Keratinocyte (primary cell): Measurements from ENCODE around the gene GZF1. TPM values are rescaled to one million over a fixed set of nuclear protein-coding genes. Genes with fewer than 3 reads are reported as not detected.

ENCODE experiments used
- DNase-seq: peaks from one replicate; pipeline ENCODE4 v3.0.0-alpha.2; 2011; ENCODE audit warnings: low read depth, missing footprints, low spot score
- FAIRE-seq: peaks from 2 replicates; lab custom pipeline; 2011; peaks lifted over from hg19 to GRCh38; lab: Jason Lieb, UNC
- H2AFZ ChIP-seq: 2 replicates; pipeline ENCODE4 v1.6.0; 2012; ENCODE audit warnings: low read length, control low read depth, inconsistent platforms; ENCODE audit not compliant: control insufficient read depth
- H3K27ac ChIP-seq: 2 replicates; pipeline ENCODE4 v1.5.1; 2011; ENCODE audit warnings: low read length; ENCODE audit not compliant: control insufficient read depth, insufficient read depth
- H3K27me3 ChIP-seq: 3 replicates; pipeline ENCODE4 v1.6.0; 2011; ENCODE audit warnings: low read length; ENCODE audit not compliant: control insufficient read depth, insufficient read depth; ENCODE audit errors: extremely low read depth
- H3K36me3 ChIP-seq, 2 experiments: 2 replicates in 1 of 2; 3 replicates in 1 of 2; pipeline ENCODE4 v1.5.1; 2011; ENCODE audit warnings: low read length in 2 of 2, mild to moderate bottlenecking in 1 of 2; ENCODE audit not compliant: control insufficient read depth in 2 of 2, insufficient read depth in 2 of 2; ENCODE audit errors: extremely low read depth in 1 of 2
- H3K4me1 ChIP-seq: 3 replicates; pipeline ENCODE4 v1.5.1; 2011; ENCODE audit warnings: low read length; ENCODE audit not compliant: control insufficient read depth, insufficient read depth; ENCODE audit errors: extremely low read depth
- H3K4me2 ChIP-seq: 3 replicates; pipeline ENCODE4 v1.6.0; 2011; ENCODE audit warnings: low read depth, low read length; ENCODE audit not compliant: control insufficient read depth, insufficient read depth; ENCODE audit errors: extremely low read depth
- H3K4me3 ChIP-seq, 3 experiments: fragments of 200-600 bp in 1 of 3; sonication (generic) in 1 of 3; 2 replicates in 2 of 3; 3 replicates in 1 of 3; pipeline ENCODE4 v1.5.1; 2011 to 2016; ENCODE audit warnings: low read length in 3 of 3, mild to moderate bottlenecking in 3 of 3, control low read depth in 2 of 3, inconsistent platforms in 1 of 3, low read depth in 1 of 3, mixed read lengths in 1 of 3, mixed run types in 1 of 3, moderate library complexity in 1 of 3; ENCODE audit not compliant: control insufficient read depth in 2 of 3, insufficient read depth in 2 of 3; ENCODE audit errors: extremely low read depth in 1 of 3
- H3K79me2 ChIP-seq: 2 replicates; pipeline ENCODE4 v1.6.0; 2012; ENCODE audit warnings: low read length; ENCODE audit not compliant: control insufficient read depth, insufficient read depth
- H3K9ac ChIP-seq: 3 replicates; pipeline ENCODE4 v1.6.0; 2011; ENCODE audit warnings: low read length; ENCODE audit not compliant: control insufficient read depth, insufficient read depth; ENCODE audit errors: extremely low read depth
- H3K9me1 ChIP-seq: 3 replicates; pipeline ENCODE4 v1.6.0; 2011; ENCODE audit warnings: low read length; ENCODE audit not compliant: control insufficient read depth, insufficient read depth; ENCODE audit errors: extremely low read depth
- H3K9me3 ChIP-seq: 2 replicates; pipeline ENCODE4 v1.5.1; 2012; ENCODE audit warnings: low read depth, low read length; ENCODE audit not compliant: control insufficient read depth
- H4K20me1 ChIP-seq: 3 replicates; pipeline ENCODE4 v1.6.0; 2011; ENCODE audit warnings: low read length; ENCODE audit not compliant: control insufficient read depth, insufficient read depth; ENCODE audit errors: extremely low read depth
- EZH2 ChIP-seq: IDR thresholded peaks from one replicate; pipeline ENCODE4 v1.6.1; 2012; ENCODE audit warnings: inconsistent platforms, mild to moderate bottlenecking, low read length, moderate library complexity
- dilution Hi-C: fragments of 300-500 bp; cut with MboI; formaldehyde crosslinking; loops from one replicate; pipeline ENCODE4 v1.7.0; 2020; ENCODE audit warnings: low sequenced_read_pairs; ENCODE audit not compliant: extremely low pct_ligation_motif_present
- polyA plus RNA-seq, 5 experiments: library from polyadenylated mRNA; depleted of rRNA in 3 of 5; stranded (reverse) in 3 of 5; stranded (forward) in 1 of 5; unstranded in 1 of 5; fragments of >200 nt; gene quantifications; 1 replicate in 1 of 5; 2 replicates in 3 of 5; 3 replicates in 1 of 5; pipeline versions ENCODE4 v1.2.1 to v1.2.3, GENCODE V29; 2011 to 2012; ENCODE audit warnings: missing spikeins in 2 of 5, low read depth in 1 of 5, low replicate concordance in 1 of 5
- TF ChIP-seq, protein P1 (sequence below), 3 experiments: IDR thresholded peaks in 1 of 3; conservative IDR thresholded peaks in 1 of 3; optimal IDR thresholded peaks in 1 of 3; 2 replicates in 2 of 3; 3 replicates in 1 of 3; pipeline versions ENCODE3 to v1.5.1; 2011; ENCODE audit warnings: low read length in 3 of 3, mild to moderate bottlenecking in 3 of 3, moderate library complexity in 2 of 3, control low read depth in 1 of 3, inconsistent platforms in 1 of 3; ENCODE audit not compliant: insufficient read depth in 2 of 3; ENCODE audit errors: extremely low read depth in 1 of 3

The GZF1 gene
- polyA plus RNA-seq, 1 donor (not counting 4 experiments of a cell fraction or from before 2014, with no cell fraction given): 11.7 TPM

DNA sequence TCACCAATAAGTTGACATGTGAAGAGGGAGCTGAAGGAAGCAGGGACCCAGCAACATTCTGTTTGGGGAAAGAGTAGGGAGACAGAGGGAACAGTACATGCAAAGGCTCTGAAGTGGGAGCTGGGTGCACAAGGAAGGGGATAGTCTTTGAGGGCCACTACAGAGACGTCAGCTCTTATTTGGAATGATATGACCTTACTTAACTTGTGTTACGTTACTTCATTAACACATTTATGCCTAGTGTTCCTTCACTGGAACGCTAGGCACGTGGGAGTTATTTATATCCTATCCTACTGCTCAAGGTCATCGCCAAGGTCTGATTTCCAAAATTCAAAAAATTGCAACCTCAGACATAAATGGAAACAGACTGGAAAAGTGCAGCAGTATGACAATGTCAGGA, 39.1 kb downstream of the GZF1 start:
- FAIRE-seq (no peak), DNase-seq (no peak)
- no peak for TF ChIP-seq EZH2
- TF ChIP-seq, protein P1, sequence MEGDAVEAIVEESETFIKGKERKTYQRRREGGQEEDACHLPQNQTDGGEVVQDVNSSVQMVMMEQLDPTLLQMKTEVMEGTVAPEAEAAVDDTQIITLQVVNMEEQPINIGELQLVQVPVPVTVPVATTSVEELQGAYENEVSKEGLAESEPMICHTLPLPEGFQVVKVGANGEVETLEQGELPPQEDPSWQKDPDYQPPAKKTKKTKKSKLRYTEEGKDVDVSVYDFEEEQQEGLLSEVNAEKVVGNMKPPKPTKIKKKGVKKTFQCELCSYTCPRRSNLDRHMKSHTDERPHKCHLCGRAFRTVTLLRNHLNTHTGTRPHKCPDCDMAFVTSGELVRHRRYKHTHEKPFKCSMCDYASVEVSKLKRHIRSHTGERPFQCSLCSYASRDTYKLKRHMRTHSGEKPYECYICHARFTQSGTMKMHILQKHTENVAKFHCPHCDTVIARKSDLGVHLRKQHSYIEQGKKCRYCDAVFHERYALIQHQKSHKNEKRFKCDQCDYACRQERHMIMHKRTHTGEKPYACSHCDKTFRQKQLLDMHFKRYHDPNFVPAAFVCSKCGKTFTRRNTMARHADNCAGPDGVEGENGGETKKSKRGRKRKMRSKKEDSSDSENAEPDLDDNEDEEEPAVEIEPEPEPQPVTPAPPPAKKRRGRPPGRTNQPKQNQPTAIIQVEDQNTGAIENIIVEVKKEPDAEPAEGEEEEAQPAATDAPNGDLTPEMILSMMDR (optimal IDR thresholded peaks at IDR 0.05 in 1 of 3, IDR thresholded peaks at IDR 0.05 in 1 of 3, conservative IDR thresholded peaks at IDR 0.05 in 1 of 3; ENCODE audit: extremely low read depth in 1 of 3, insufficient read depth in 2 of 3, low read length in 3 of 3): no peak
- H3K4me3 ChIP-seq: no peak overlapping the region
- peaks cover 5% of the 10 kb centered on the region for H4K20me1 ChIP-seq
- H3K36me3 ChIP-seq: peaks cover 5 to 8% of the 10 kb centered on the region in 2 experiments
- H3K9ac ChIP-seq: no peak overlapping the region
- H3K9me1 ChIP-seq: no peaks in the 10 kb centered on the region
- no peaks in the 10 kb centered on the region for H3K27me3 ChIP-seq
- H3K79me2 ChIP-seq: peaks cover 48% of the 10 kb centered on the region
- H3K27ac ChIP-seq: no peak overlapping the region
- H3K9me3 ChIP-seq: no peaks in the 10 kb centered on the region
- no peak overlapping the region for H3K4me2 ChIP-seq
- H3K4me1 ChIP-seq: peaks cover 10% of the 10 kb centered on the region
- dilution Hi-C loops: loop anchor here (25.0 kb wide), 1 partner anchor 211 kb away; the partner anchor contains the start of gene CST9
- H2AFZ ChIP-seq: no peak overlapping the region

DNA sequence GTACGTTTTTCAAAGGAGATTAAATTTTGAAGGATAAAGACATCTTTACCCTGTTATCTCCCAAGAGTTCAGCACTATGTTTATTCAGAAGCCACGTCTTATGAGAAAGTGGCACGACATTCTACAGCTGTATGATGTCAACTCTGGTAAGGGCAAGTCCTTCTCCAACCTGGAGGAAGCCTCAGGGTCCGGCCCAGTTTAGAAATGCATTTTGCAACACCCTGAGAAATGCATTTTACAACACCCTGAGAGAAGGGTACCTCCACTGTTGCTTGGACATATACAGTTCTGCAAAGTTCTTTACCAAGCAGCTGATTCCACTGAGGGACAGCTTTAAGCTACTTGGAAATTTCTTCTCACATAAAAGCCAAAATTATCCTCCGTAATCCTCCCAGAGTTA, 41.8 kb downstream of the GZF1 start:
- H3K27me3 ChIP-seq: no peaks in the 10 kb centered on the region
- no peaks in the 10 kb centered on the region for H3K9me3 ChIP-seq
- H3K79me2 ChIP-seq: peaks cover 64% of the 10 kb centered on the region
- no peak overlapping the region for H2AFZ ChIP-seq
- peaks cover 10% of the 10 kb centered on the region for H3K4me1 ChIP-seq
- H3K36me3 ChIP-seq: peaks cover 0 to 6% of the 10 kb centered on the region in 2 experiments
- H3K9ac ChIP-seq: no peak overlapping the region
- TF ChIP-seq, protein P1 (optimal IDR thresholded peaks at IDR 0.05 in 1 of 3, IDR thresholded peaks at IDR 0.05 in 1 of 3, conservative IDR thresholded peaks at IDR 0.05 in 1 of 3; ENCODE audit: extremely low read depth in 1 of 3, insufficient read depth in 2 of 3, low read length in 3 of 3): no peak
- TF ChIP-seq EZH2: no peak
- no peak overlapping the region for H3K4me3 ChIP-seq
- peak overlapping the region; percentile 44 for H3K4me2 ChIP-seq
- peak overlapping the region; percentile 28 for H3K27ac ChIP-seq
- dilution Hi-C loops: loop anchor here (25.0 kb wide), 1 partner anchor 209 kb away; the partner anchor contains the start of gene CST9
- DNase-seq: no peak
- FAIRE-seq: no peak
- H3K9me1 ChIP-seq: no peaks in the 10 kb centered on the region
- H4K20me1 ChIP-seq: peaks cover 5% of the 10 kb centered on the region
